Neural progenitor cell (in vitro differentiated cells): Measurements from ENCODE around the gene ADGRE2.

Experiments
- CTCF ChIP-seq: fragments of 200-600 bp; sonication (generic); IDR thresholded peaks from 2 replicates; pipeline ENCODE4 v1.5.1; 2017; ENCODE audit warnings: antibody characterized with exemption, mild to moderate bottlenecking
- EZH2 ChIP-seq: fragments of 200-600 bp; sonication (generic); IDR thresholded peaks from 2 replicates; pipeline ENCODE4 v1.6.1; 2017; ENCODE audit warnings: antibody characterized with exemption, mild to moderate bottlenecking, moderate library complexity
- EZH2phosphoT487 ChIP-seq: fragments of 200-600 bp; sonication (generic); IDR thresholded peaks from 2 replicates; pipeline ENCODE4 v1.6.1; 2017; ENCODE audit warnings: antibody characterized with exemption

GRCh38 chr19:14694641-14695266, 83.6 kb downstream of the ADGRE2 start:
- TF ChIP-seq EZH2phosphoT487 (no peak), CTCF (no peak), EZH2 (no peak)
